ENCODE results near the gene PPP1R13B. TPM values are rescaled to one million over a fixed set of nuclear protein-coding genes. Genes with fewer than 3 reads are reported as not detected.
"Not testable (repeated sequence)": the region's sequence is repeated elsewhere in the genome, so short reads cannot be mapped to it uniquely, and the experiment has no call there.

PPP1R13B gene
- total and polyA plus RNA-seq, 12 donors: 9.6 to 42.4 (median 22.6) TPM

GRCh38 chr14:103890052-103890371, 42.6 kb upstream of the PPP1R13B start:
- TF ChIP-seq POLR2A (IDR thresholded peaks at IDR 0.05): no peak
- TF ChIP-seq CTCF (IDR thresholded peaks at IDR 0.05): no peak
- WGBS, 4 donors: 87 to 92% (median 90%) methylated on average over 5 to 10 of the region's 10 CpGs
- Histone ChIP-seq H3K4me3 (no peak overlapping the region), H3K9me3 (replicated peaks in 1 of 3) (no peaks in the 10 kb centered on the region), H3K36me3 (replicated peaks in 1 of 2) (no peaks in the 10 kb centered on the region), H3K27ac (no peak overlapping the region), H3K4me1 (replicated peaks in 1 of 2) (peaks cover 8 to 12% of the 10 kb centered on the region in 2 donors), H3K27me3 (no peaks in the 10 kb centered on the region)
- no peak for DNase-seq
- intact Hi-C loops (cut with DNase I): loop anchor here in 1 of 2 donors (10.0 kb wide), 1 partner anchor 75 kb away; no protein-coding TSS in a partner anchor

GRCh38 chr14:103889313-103890051, 42.1 kb upstream of the PPP1R13B start:
- Histone ChIP-seq H3K4me1 (replicated peaks in 1 of 2) (peaks cover 5 to 12% of the 10 kb centered on the region in 2 donors), H3K27ac (peak overlapping the region in 1 of 5 donors; percentile 45), H3K4me3 (no peak overlapping the region), H3K36me3 (replicated peaks in 1 of 2) (no peaks in the 10 kb centered on the region), H3K27me3 (no peaks in the 10 kb centered on the region), H3K9me3 (replicated peaks in 1 of 3) (no peaks in the 10 kb centered on the region)
- peak in 4 of 7 donors; percentile 57 to 69 (median 62) for DNase-seq
- TF ChIP-seq POLR2A (IDR thresholded peaks at IDR 0.05): no peak
- no peak for TF ChIP-seq CTCF (IDR thresholded peaks at IDR 0.05)
- 70 to 80% (median 73%) methylated on average over 15 to 31 of the region's 31 CpGs for WGBS, 4 donors
- intact Hi-C loops (cut with DNase I): loop anchor here in 1 of 2 donors (10.0 kb wide), 1 partner anchor 75 kb away; no protein-coding TSS in a partner anchor

- DNase-seq; H3K9me3 ChIP-seq (replicated peaks in 1 of 3); intact Hi-C loops (cut with DNase I); H3K36me3 ChIP-seq (replicated peaks in 1 of 2); H3K27me3 ChIP-seq; H3K27ac ChIP-seq; H3K4me3 ChIP-seq: not testable (repeated sequence)
- 53 to 93% (median 80%) methylated on average over 4 to 8 of the region's 8 CpGs for WGBS, 4 donors
- H3K4me1 ChIP-seq (replicated peaks in 1 of 2): peaks cover 4 to 12% of the 10 kb centered on the region in 2 donors
Observed at GRCh38 chr14:103889002-103889312, 41.6 kb upstream of the PPP1R13B start.

GRCh38 chr14:103887557-103888115, 40.3 kb upstream of the PPP1R13B start:
- H3K27ac ChIP-seq: no peak overlapping the region
- WGBS, 4 donors: 85 to 94% (median 90%) methylated on average over 5 to 10 of the region's 10 CpGs
- H3K4me1 ChIP-seq (replicated peaks in 1 of 2): peaks cover 4 to 12% of the 10 kb centered on the region in 2 donors
- no peak for TF ChIP-seq POLR2A (IDR thresholded peaks at IDR 0.05)
- TF ChIP-seq CTCF (IDR thresholded peaks at IDR 0.05): no peak
- intact Hi-C loops (cut with DNase I): no loop called here
- H3K4me3 ChIP-seq: no peak overlapping the region
- H3K36me3 ChIP-seq (replicated peaks in 1 of 2): no peaks in the 10 kb centered on the region
- DNase-seq: no peak
- no peaks in the 10 kb centered on the region for H3K9me3 ChIP-seq (replicated peaks in 1 of 3)
- no peaks in the 10 kb centered on the region for H3K27me3 ChIP-seq

- Histone ChIP-seq H3K9me3 (replicated peaks in 1 of 3) (no peaks in the 10 kb centered on the region), H3K27ac (no peak overlapping the region), H3K4me1 (replicated peaks in 1 of 2) (peaks cover 4 to 16% of the 10 kb centered on the region in 2 donors), H3K4me3 (no peak overlapping the region), H3K36me3 (replicated peaks in 1 of 2) (no peaks in the 10 kb centered on the region), H3K27me3 (no peaks in the 10 kb centered on the region)
- DNase-seq: no peak
- WGBS, 4 donors: 60 to 92% (median 89%) methylated on average over 1 to 6 of the region's 6 CpGs
- TF ChIP-seq CTCF (IDR thresholded peaks at IDR 0.05): no peak
- TF ChIP-seq POLR2A (IDR thresholded peaks at IDR 0.05): no peak
- intact Hi-C loops (cut with DNase I): no loop called here
Observed at GRCh38 chr14:103887170-103887501, 39.8 kb upstream of the PPP1R13B start.

Data from adrenal gland (tissue), 12 donors.